Urothelium cell line (cell line): ENCODE measurements around the gene BRWD1.
A peak's percentile ranks its signal among the peaks of the same experiment; 100 is the strongest.

Experiments
- DNase-seq: peaks from one replicate; pipeline ENCODE4 v3.0.0; 2011; ENCODE audit warnings: low spot score, mixed read lengths
- FAIRE-seq: peaks from 2 replicates; lab custom pipeline; 2011; peaks lifted over from hg19 to GRCh38; lab: Jason Lieb, UNC

The BRWD1 gene

GRCh38 chr21:39313571-39314142 is at the start of gene BRWD1:
Gene BRWD1, minus strand, starts transcription at chr21:39313632. Its CDS starts 141 bp downstream, at chr21:39313491.
- DNase-seq: peak; percentile 40
- FAIRE-seq: no peak

GRCh38 chr21:39362733-39363132 is 49.3 kb upstream of the BRWD1 start:
- DNase-seq (no peak), FAIRE-seq (no peak)

- no peak for FAIRE-seq
- no peak for DNase-seq
These were observed 46.0 kb upstream of the BRWD1 start for GRCh38 chr21:39359382-39359781.

GRCh38 chr21:39353295-39353694 is 39.9 kb upstream of the BRWD1 start:
- FAIRE-seq (no peak), DNase-seq (no peak)

GRCh38 chr21:39350094-39351005 is 36.9 kb upstream of the BRWD1 start:
- DNase-seq: no peak
- FAIRE-seq: no peak

GRCh38 chr21:39349211-39350093 is 36.0 kb upstream of the BRWD1 start:
- peak; percentile 82 for DNase-seq
- FAIRE-seq: no peak

GRCh38 chr21:39348355-39349210 is 35.2 kb upstream of the BRWD1 start, which contains the start of gene HMGN1:
Gene HMGN1, minus strand, starts transcription at chr21:39349088. Its CDS starts 171 bp downstream, at chr21:39348917.
- FAIRE-seq (no peak), DNase-seq (peak; percentile 46)

GRCh38 chr21:39348040-39348354 is 34.6 kb upstream of the BRWD1 start:
- DNase-seq (no peak), FAIRE-seq (no peak)

- DNase-seq (no peak), FAIRE-seq (no peak)
These were observed 34.1 kb upstream of the BRWD1 start for GRCh38 chr21:39347537-39347936.

- DNase-seq (no peak), FAIRE-seq (no peak)
These were observed 33.4 kb upstream of the BRWD1 start for GRCh38 chr21:39346671-39347331.

- DNase-seq (no peak), FAIRE-seq (no peak)
These were observed 32.8 kb upstream of the BRWD1 start for GRCh38 chr21:39346206-39346605.

- DNase-seq (no peak), FAIRE-seq (no peak)
These were observed 32.0 kb upstream of the BRWD1 start for GRCh38 chr21:39345440-39345839.

- no peak for FAIRE-seq
- DNase-seq: no peak
These were observed 31.4 kb upstream of the BRWD1 start for GRCh38 chr21:39344848-39345247.

- FAIRE-seq: no peak
- no peak for DNase-seq
These were observed 28.0 kb upstream of the BRWD1 start for GRCh38 chr21:39341249-39341923.

GRCh38 chr21:39340687-39341086 is 27.3 kb upstream of the BRWD1 start:
- DNase-seq: no peak
- no peak for FAIRE-seq

- FAIRE-seq (no peak), DNase-seq (no peak)
These were observed 25.8 kb upstream of the BRWD1 start for GRCh38 chr21:39339231-39339630.

- FAIRE-seq (no peak), DNase-seq (no peak)
These were observed 23.1 kb upstream of the BRWD1 start for GRCh38 chr21:39336457-39337008.

GRCh38 chr21:39334611-39335010 is 21.2 kb upstream of the BRWD1 start:
- DNase-seq (no peak), FAIRE-seq (no peak)

GRCh38 chr21:39332175-39332574 is 18.7 kb upstream of the BRWD1 start:
- FAIRE-seq: no peak
- no peak for DNase-seq
